Naive B cell (primary cell): Measurements from ENCODE around the gene HMG20B. TPM values are rescaled to one million over a fixed set of nuclear protein-coding genes. Genes with fewer than 3 reads are reported as not detected.

Source experiments
- ATAC-seq, 2 donors: fragments of 150-1000 bp; cut with Tn5 transposase; 2 replicates each; pipeline ENCODE4 v1.10.0; 2021; ENCODE audit warnings: low read depth in 2 of 2, mild to moderate bottlenecking in 2 of 2, moderate library complexity in 2 of 2
- DNase-seq: peaks from one replicate; pipeline ENCODE4 v3.0.0; 2022
- H3K27ac Mint-ChIP-seq, 6 donors: one replicate each; pipeline ENCODE4 v1.8.0; 2020 to 2022; ENCODE audit warnings: mild to moderate bottlenecking in 6 of 6, mixed read lengths in 6 of 6, moderate library complexity in 5 of 6, inconsistent platforms in 2 of 6
- H3K27me3 Mint-ChIP-seq, 3 donors: one replicate each; pipeline ENCODE4 v1.8.0; 2021 to 2022; ENCODE audit warnings: mixed read lengths in 3 of 3, mild to moderate bottlenecking in 1 of 3
- H3K36me3 Mint-ChIP-seq, 2 donors: one replicate each; pipeline ENCODE4 v1.8.0; 2020 to 2022; ENCODE audit warnings: mixed read lengths in 2 of 2, inconsistent platforms in 1 of 2, mild to moderate bottlenecking in 1 of 2
- H3K4me1 Mint-ChIP-seq, 3 donors: one replicate each; pipeline ENCODE4 v1.8.0; 2020 to 2022; ENCODE audit warnings: mixed read lengths in 3 of 3, inconsistent platforms in 1 of 3, mild to moderate bottlenecking in 1 of 3, moderate library complexity in 1 of 3
- H3K4me3 Mint-ChIP-seq, 8 donors: one replicate each; pipeline ENCODE4 v1.8.0; 2020 to 2022; ENCODE audit warnings: mild to moderate bottlenecking in 8 of 8, mixed read lengths in 8 of 8, moderate library complexity in 8 of 8, inconsistent platforms in 2 of 8
- H3K9me3 Mint-ChIP-seq, 7 donors: one replicate each; pipeline ENCODE4 v1.8.0; 2020 to 2022; ENCODE audit warnings: mixed read lengths in 7 of 7, mild to moderate bottlenecking in 5 of 7, inconsistent platforms in 2 of 7, moderate library complexity in 1 of 7
- polyA plus RNA-seq, 6 donors: library from polyadenylated mRNA; unstranded; fragments of 300-500 nt; fragmentation: Illumina TruSeq; gene quantifications; one replicate each; pipeline ENCODE4 v1.2.3, GENCODE V29; 2021; ENCODE audit warnings: low read depth in 6 of 6

HMG20B gene
- polyA plus RNA-seq, 6 donors from 2014 or later, result 36.4 to 46.9 (median 44.3) TPM

DNA sequence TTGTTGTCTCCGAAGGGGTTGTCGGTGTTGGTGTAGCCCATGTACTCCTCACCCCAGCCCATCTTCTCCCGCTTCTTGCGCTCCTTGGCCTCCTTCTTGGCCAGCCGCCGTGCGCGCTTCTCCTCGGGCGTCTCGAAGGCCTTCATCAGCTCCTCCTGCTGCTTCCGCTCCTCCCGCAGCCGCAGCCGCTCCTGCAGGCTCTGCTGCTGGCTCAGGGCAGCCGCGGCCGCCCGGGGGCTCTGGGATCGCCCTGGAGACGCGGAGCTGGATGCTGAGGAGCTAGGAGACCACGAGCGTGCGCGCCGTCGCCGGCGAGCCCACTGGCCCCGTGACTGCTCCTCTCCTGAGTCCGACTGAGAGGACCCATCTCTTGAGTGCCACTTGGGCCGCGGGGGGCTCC, 51.0 kb downstream of the HMG20B start:
- Mint-ChIP-seq H3K9me3 (no peaks in the 10 kb centered on the region), H3K36me3 (no peaks in the 10 kb centered on the region), H3K4me1 (peaks cover 26 to 33% (median 29%) of the 10 kb centered on the region in 3 donors), H3K27ac (peak overlapping the region in 1 of 6 donors; percentile 65), H3K4me3 (peak overlapping the region in 5 of 8 donors; percentile 63 to 91 (median 84)), H3K27me3 (no peaks in the 10 kb centered on the region)
- ATAC-seq (no peak), DNase-seq (no peak)

DNA sequence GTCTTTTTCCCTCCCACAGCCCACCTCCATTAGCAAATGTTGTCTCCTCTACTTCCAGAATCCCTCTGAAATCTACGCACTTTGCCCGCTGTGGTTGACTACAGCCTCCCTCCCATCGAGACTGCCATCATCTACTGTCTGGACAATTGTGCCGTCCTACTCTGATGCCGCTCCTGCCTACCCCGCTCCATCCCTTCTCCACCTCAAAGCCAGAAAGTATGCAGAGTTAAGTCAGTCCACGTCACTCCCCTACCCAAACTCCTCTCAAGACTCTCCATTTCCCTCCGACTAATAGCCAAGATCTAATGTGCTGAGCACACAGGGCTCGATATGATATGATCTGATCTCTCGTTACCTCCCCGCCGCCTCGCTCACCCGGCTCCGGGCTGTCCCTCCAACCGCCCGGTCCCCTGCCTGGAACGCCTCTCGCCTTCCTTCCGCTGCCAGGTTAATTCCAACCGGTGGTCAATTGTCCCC, 53.3 kb downstream of the HMG20B start:
- H3K4me1 Mint-ChIP-seq, result peaks cover 26 to 36% (median 29%) of the 10 kb centered on the region in 3 donors
- ATAC-seq (no peak), DNase-seq (no peak)
- no peaks in the 10 kb centered on the region for H3K36me3 Mint-ChIP-seq
- peak overlapping the region; percentile 4 to 100 (median 84) for H3K27ac Mint-ChIP-seq
- no peaks in the 10 kb centered on the region for H3K9me3 Mint-ChIP-seq
- no peaks in the 10 kb centered on the region for H3K27me3 Mint-ChIP-seq
- H3K4me3 Mint-ChIP-seq, result peak overlapping the region; percentile 91 to 100 (median 98)

DNA sequence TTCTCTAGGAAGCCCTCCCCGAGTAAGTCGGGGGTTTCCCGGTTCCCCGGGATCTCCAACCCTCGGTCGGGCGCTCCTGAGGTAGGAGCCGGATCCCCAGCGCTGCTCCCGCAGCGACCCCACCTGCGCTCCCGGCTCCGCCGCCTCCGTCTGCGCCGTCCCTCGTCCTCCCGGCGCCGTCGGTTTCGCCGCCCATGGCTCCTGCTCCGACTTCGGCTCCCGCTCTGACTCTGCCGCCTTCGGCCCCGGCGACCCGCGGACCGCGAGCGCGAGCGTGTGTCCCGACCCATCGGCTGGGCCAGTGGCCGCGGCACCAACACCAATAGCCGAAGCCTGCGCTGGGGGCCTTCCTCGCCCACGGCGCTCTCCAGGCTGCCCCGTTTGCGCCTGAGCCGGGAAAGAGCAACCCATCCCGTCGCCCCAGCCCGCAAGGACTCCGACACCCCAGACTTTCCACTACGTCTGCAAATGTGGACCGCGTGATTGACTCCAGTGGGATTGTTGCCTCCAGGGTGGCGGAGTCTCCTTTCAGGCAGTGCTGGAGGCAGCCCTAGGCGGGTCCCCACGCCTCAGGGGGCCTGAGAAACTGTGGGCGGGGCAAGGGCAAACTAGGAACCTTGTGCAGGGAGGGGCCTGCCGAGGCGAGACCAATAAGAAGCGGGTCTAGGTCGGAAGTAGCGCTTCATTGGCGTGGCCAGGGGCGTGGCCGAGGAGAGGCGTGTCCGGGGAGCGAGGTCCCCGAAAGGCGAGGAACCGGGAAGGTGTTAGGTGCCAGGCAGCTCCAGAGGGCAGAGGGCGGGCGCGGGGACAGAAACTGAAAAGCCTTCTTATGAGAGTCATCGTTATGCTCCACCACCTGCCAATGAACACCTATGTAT, 54.0 kb downstream of the HMG20B start, which contains the start of gene CACTIN:
TSS of gene CACTIN (minus strand) at position 318 of the 878 bp plus-strand sequence. CDS start at position 290, 28 bp downstream.
- Mint-ChIP-seq H3K27me3 (no peaks in the 10 kb centered on the region), H3K4me1 (peaks cover 22 to 36% (median 24%) of the 10 kb centered on the region in 3 donors), H3K36me3 (no peaks in the 10 kb centered on the region), H3K9me3 (no peaks in the 10 kb centered on the region), H3K4me3 (peak within 1 kb of the TSS; percentile 91 to 100 (median 98)), H3K27ac (peak within 1 kb of the TSS; percentile 96 to 100 (median 99))
- DNase-seq (peak; percentile 99), ATAC-seq (peak; percentile 94 to 96)

DNA sequence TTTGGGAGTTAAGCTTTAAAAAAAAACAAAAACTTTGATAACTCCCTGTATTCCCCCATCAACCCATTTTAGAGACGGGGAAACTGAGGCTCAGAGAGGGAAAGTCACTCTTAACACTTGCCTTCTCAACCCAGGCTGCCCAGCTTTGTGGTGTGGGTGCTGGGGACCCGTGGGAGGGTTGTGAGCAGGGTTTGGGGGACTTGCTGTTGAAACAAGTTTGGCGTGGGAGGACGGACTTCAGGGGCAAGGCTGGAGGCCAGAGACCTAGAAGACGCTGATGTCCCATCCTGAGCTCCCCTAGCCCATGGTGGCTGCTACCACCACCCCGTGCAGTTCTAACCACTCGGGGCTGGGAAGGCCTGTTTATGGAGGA, 54.6 kb downstream of the HMG20B start:
- ATAC-seq, result no peak
- Mint-ChIP-seq H3K4me3 (peak overlapping the region in 7 of 8 donors; percentile 91 to 99 (median 98)), H3K9me3 (no peaks in the 10 kb centered on the region), H3K27ac (peak overlapping the region in 5 of 6 donors; percentile 96 to 100 (median 99)), H3K27me3 (no peaks in the 10 kb centered on the region), H3K36me3 (no peaks in the 10 kb centered on the region), H3K4me1 (peaks cover 22 to 36% (median 23%) of the 10 kb centered on the region in 3 donors)
- no peak for DNase-seq

Other genes with a start within 250 kb of the HMG20B start
- 10 to 100 TPM in 1 of 6 donors, 1 to 10 TPM in 4, not detected in 1; 3.4 to 11.4 (median 5.3) TPM for gene NFIC, start 206.4 kb upstream of the HMG20B start, polyA plus RNA-seq
- 1 to 10 TPM in 1 of 6 donors, under 1 TPM in 3, not detected in 2; 0.50 to 1.2 (median 0.72) TPM for gene SMIM24, start 92.4 kb upstream of the HMG20B start, polyA plus RNA-seq
- gene SMIM44, start 89.5 kb upstream of the HMG20B start, polyA plus RNA-seq, result not detected
- gene DOHH, start 72.3 kb upstream of the HMG20B start, polyA plus RNA-seq, result 10 to 100 TPM in 2 of 6 donors, 1 to 10 TPM in 4; 6.6 to 11.5 (median 7.4) TPM
- gene FZR1, start 66.6 kb upstream of the HMG20B start, polyA plus RNA-seq, result 10 to 100 TPM in 4 of 6 donors, 1 to 10 TPM in 2; 5.8 to 20.0 (median 10.7) TPM
- under 1 TPM in 1 of 6 donors, not detected in 5; 0.56 TPM for gene TEKTIP1, start 33.8 kb upstream of the HMG20B start, polyA plus RNA-seq
- 10 to 100 TPM; 19.1 to 37.6 (median 26.7) TPM for gene MFSD12, start 15.4 kb upstream of the HMG20B start, polyA plus RNA-seq
- 1 to 10 TPM in 1 of 6 donors, under 1 TPM in 4, not detected in 1; 0.06 to 1.0 (median 0.21) TPM for gene GIPC3, start 12.5 kb downstream of the HMG20B start, polyA plus RNA-seq
- 10 to 100 TPM; 15.9 to 32.5 (median 22.7) TPM for gene TBXA2R, start 33.9 kb downstream of the HMG20B start, polyA plus RNA-seq
- 10 to 100 TPM in 1 of 6 donors, 1 to 10 TPM in 5; 2.7 to 15.4 (median 7.9) TPM for gene CACTIN, start 53.8 kb downstream of the HMG20B start, polyA plus RNA-seq
- 10 to 100 TPM in 1 of 6 donors, 1 to 10 TPM in 4, under 1 TPM in 1; 0.41 to 13.4 (median 4.9) TPM for gene PIP5K1C, start 127.5 kb downstream of the HMG20B start, polyA plus RNA-seq
- gene TJP3, start 135.4 kb downstream of the HMG20B start, polyA plus RNA-seq, result 1 to 10 TPM in 5 of 6 donors, not detected in 1; 1.2 to 3.8 (median 2.0) TPM
- gene APBA3, start 188.7 kb downstream of the HMG20B start, polyA plus RNA-seq, result 10 to 100 TPM; 28.8 to 51.6 (median 35.3) TPM
- 100 to 1,000 TPM; 113 to 186 (median 131) TPM for gene MRPL54, start 189.7 kb downstream of the HMG20B start, polyA plus RNA-seq
- gene RAX2, start 199.3 kb downstream of the HMG20B start, polyA plus RNA-seq, result under 1 TPM in 1 of 6 donors, not detected in 5; 0.20 TPM
- gene MATK, start 213.4 kb downstream of the HMG20B start, polyA plus RNA-seq, result 1 to 10 TPM; 3.2 to 6.7 (median 5.6) TPM